ENCODE data around the gene RNF166. TPM values are rescaled to one million over a fixed set of nuclear protein-coding genes. Genes with fewer than 3 reads are reported as not detected.
A peak's percentile ranks its signal among the peaks of the same experiment; 100 is the strongest.

RNF166 gene
- total and polyA plus RNA-seq, 2 of the 13 experiments (the other 11 are each of a cell fraction or from before 2014, with no cell fraction given): 21.4 to 23.0 TPM

- peak; percentile 20; the same call in 1 of the 2 replicates for TF ChIP-seq ZNF333 (CRISPR knock-in tag; IDR thresholded peaks at IDR 0.05; ENCODE audit: borderline replicate concordance)
- no peak for TF ChIP-seq EEA1 (CRISPR knock-in tag; IDR thresholded peaks at IDR 0.05; ENCODE audit: borderline replicate concordance)
- TF ChIP-seq SETDB1 (CRISPR knock-in tag; IDR thresholded peaks at IDR 0.05; ENCODE audit: borderline replicate concordance): 0 out of 2 replicates have a peak, but pooled peaks have one; percentile 27
- 0 out of 2 replicates have a peak, but pooled peaks have one; percentile 39 for TF ChIP-seq ZIK1 (CRISPR knock-in tag; IDR thresholded peaks at IDR 0.05; ENCODE audit: borderline replicate concordance, low read depth)
- 0 out of 2 replicates have a peak, but pooled peaks have one; percentile 8 for TF ChIP-seq ZNF326 (CRISPR knock-in tag; IDR thresholded peaks at IDR 0.05; ENCODE audit: borderline replicate concordance)
- TF ChIP-seq RBFOX2 (IDR thresholded peaks at IDR 0.05; ENCODE audit: low read depth, low read length): 0 out of 2 replicates have a peak, but pooled peaks have one; percentile 35
- no peak for TF ChIP-seq JARID2 (CRISPR knock-in tag; IDR thresholded peaks at IDR 0.05; ENCODE audit: insufficient replicate concordance)
- TF ChIP-seq ZNF296 (CRISPR knock-in tag; conservative IDR thresholded peaks at IDR 0.05): 0 out of 2 replicates have a peak, but pooled peaks have one; percentile 19
- TF ChIP-seq, protein P1, sequence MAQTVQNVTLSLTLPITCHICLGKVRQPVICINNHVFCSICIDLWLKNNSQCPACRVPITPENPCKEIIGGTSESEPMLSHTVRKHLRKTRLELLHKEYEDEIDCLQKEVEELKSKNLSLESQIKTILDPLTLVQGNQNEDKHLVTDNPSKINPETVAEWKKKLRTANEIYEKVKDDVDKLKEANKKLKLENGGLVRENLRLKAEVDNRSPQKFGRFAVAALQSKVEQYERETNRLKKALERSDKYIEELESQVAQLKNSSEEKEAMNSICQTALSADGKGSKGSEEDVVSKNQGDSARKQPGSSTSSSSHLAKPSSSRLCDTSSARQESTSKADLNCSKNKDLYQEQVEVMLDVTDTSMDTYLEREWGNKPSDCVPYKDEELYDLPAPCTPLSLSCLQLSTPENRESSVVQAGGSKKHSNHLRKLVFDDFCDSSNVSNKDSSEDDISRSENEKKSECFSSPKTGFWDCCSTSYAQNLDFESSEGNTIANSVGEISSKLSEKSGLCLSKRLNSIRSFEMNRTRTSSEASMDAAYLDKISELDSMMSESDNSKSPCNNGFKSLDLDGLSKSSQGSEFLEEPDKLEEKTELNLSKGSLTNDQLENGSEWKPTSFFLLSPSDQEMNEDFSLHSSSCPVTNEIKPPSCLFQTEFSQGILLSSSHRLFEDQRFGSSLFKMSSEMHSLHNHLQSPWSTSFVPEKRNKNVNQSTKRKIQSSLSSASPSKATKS (CRISPR knock-in tag; IDR thresholded peaks at IDR 0.05): no peak
- no peak for TF ChIP-seq SMARCC2 (IDR thresholded peaks at IDR 0.05)
- TF ChIP-seq ZNF558 (CRISPR knock-in tag; IDR thresholded peaks at IDR 0.05; ENCODE audit: borderline replicate concordance): 0 out of 2 replicates have a peak, but pooled peaks have one; percentile 31
- 0 out of 2 replicates have a peak, but pooled peaks have one; percentile 2 for TF ChIP-seq PCBP1 (IDR thresholded peaks at IDR 0.05; ENCODE audit: borderline replicate concordance, low read depth, low read length)
- no peak for TF ChIP-seq NR2F2 (IDR thresholded peaks at IDR 0.05; ENCODE audit: borderline replicate concordance, low read depth)
These were observed 54.0 kb downstream of the RNF166 start (continued) for GRCh38 chr16:88651989-88652761.
